Measurements from ENCODE around the gene EID2. TPM values are rescaled to one million over a fixed set of nuclear protein-coding genes. Genes with fewer than 3 reads are reported as not detected.
A peak's percentile ranks its signal among the peaks of the same experiment; 100 is the strongest.

EID2 gene
- total and polyA plus RNA-seq, 2 of the 13 experiments (the other 11 are each of a cell fraction or from before 2014, with no cell fraction given) = 3.7 to 14.1 TPM

DNA sequence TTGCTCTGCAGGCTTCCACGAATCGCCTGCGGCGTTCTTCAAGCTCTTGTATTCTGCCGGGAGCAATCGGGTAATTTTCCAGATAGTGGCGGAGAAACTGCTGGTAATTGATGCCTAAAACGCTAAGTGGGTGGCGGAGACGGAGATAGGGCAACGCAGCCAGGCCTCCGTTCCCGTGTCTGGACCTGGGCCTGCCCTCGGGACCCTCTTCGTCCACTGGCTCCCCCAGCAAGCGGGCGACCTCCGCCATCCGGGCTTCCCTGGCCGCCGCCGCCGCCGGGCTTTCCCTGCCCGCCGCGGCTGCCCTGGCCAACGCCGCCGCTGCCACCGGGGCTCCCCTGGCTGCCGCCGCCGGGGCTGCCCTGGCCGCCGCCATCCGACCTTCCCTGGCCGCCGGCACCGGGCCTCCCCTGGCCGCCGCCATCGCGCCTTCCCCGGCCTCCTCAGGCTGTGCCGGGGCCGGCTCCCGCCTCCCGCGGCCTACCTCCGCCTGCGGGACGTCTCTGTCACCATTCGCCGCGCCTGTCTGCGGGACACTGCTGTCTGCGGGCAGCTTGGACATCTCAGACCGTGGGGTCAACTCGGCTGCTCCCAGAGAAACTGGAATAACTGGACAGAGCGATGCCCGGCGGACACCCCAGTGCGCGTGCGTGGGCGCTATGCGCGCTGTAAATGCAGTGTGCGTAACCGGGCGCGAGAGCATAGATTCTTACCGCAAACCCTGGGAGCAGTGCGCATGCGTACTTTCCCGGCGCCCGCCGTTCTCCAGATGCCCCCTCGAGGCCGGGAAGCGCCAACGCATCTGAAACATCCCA, at the start of gene EID2 (continued):
- TF ChIP-seq AFF4 (CRISPR knock-in tag; IDR thresholded peaks at IDR 0.05) (no peak), TFAP4 (IDR thresholded peaks at IDR 0.05; ENCODE audit: borderline replicate concordance, low read depth) (no peak), TBX3 (IDR thresholded peaks at IDR 0.05; ENCODE audit: borderline replicate concordance) (no peak), DNMT1 (CRISPR knock-in tag; IDR thresholded peaks at IDR 0.05) (no peak), ZNF629 (CRISPR knock-in tag; conservative IDR thresholded peaks at IDR 0.05) (0 out of 2 replicates have a peak, but pooled peaks have one; percentile 21), JUNB (CRISPR knock-in tag; IDR thresholded peaks at IDR 0.05; ENCODE audit: borderline replicate concordance) (no peak), YEATS4 (CRISPR knock-in tag; IDR thresholded peaks at IDR 0.05; ENCODE audit: borderline replicate concordance) (peak; percentile 73; the same call in 1 of the 2 replicates), ZSCAN5A (CRISPR knock-in tag; IDR thresholded peaks at IDR 0.05; ENCODE audit: borderline replicate concordance) (no peak), ZNF550 (CRISPR knock-in tag; IDR thresholded peaks at IDR 0.05; ENCODE audit: borderline replicate concordance) (no peak), ZNF263 (CRISPR knock-in tag; IDR thresholded peaks at IDR 0.05) (peak; percentile 62; the same call in 1 of the 2 replicates), KLF11 (CRISPR knock-in tag; IDR thresholded peaks at IDR 0.05) (no peak), ZNF841 (CRISPR knock-in tag; IDR thresholded peaks at IDR 0.05; ENCODE audit: borderline replicate concordance) (no peak), NR2F6 (IDR thresholded peaks at IDR 0.05) (no peak), NR2F6 (CRISPR knock-in tag; IDR thresholded peaks at IDR 0.05) (peak; percentile 18; the same call in 1 of the 2 replicates), ARNT (IDR thresholded peaks at IDR 0.05) (no peak), U2AF2 (IDR thresholded peaks at IDR 0.05; ENCODE audit: low read depth, low read length) (no peak), DMAP1 (CRISPR knock-in tag; IDR thresholded peaks at IDR 0.05) (peak; percentile 65; the same call in 1 of the 2 replicates), ZNF225 (CRISPR knock-in tag; IDR thresholded peaks at IDR 0.05) (0 out of 2 replicates have a peak, but pooled peaks have one; percentile 32), AGO1 (IDR thresholded peaks at IDR 0.05; ENCODE audit: low read depth, low read length, poor library complexity, severe bottlenecking) (peak; percentile 79)
- TF ChIP-seq, protein P1, sequence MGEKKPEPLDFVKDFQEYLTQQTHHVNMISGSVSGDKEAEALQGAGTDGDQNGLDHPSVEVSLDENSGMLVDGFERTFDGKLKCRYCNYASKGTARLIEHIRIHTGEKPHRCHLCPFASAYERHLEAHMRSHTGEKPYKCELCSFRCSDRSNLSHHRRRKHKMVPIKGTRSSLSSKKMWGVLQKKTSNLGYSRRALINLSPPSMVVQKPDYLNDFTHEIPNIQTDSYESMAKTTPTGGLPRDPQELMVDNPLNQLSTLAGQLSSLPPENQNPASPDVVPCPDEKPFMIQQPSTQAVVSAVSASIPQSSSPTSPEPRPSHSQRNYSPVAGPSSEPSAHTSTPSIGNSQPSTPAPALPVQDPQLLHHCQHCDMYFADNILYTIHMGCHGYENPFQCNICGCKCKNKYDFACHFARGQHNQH (CRISPR knock-in tag; IDR thresholded peaks at IDR 0.05) = 0 out of 2 replicates have a peak, but pooled peaks have one; percentile 16

Data from HepG2 (cell line).